HG03354 (cell line): ENCODE data around the gene XCL2.
A peak's percentile ranks its signal among the peaks of the same experiment; 100 is the strongest.

Source experiments
- ATAC-seq: cut with Tn5 transposase; IDR thresholded peaks from one replicate; pipeline ENCODE4 v1.9.1; 2021; ENCODE audit warnings: mild to moderate bottlenecking; ENCODE audit not compliant: unreplicated experiment, poor library complexity, severe bottlenecking

XCL2 gene

GRCh38 chr1:168520052-168520751 lies 23.6 kb downstream of the XCL2 start:
- no peak for ATAC-seq

GRCh38 chr1:168518813-168519212 lies 25.0 kb downstream of the XCL2 start:
- no peak for ATAC-seq

GRCh38 chr1:168518201-168518689 lies 25.6 kb downstream of the XCL2 start:
- ATAC-seq: no peak

GRCh38 chr1:168514455-168514854 lies 29.3 kb downstream of the XCL2 start:
- ATAC-seq: no peak

GRCh38 chr1:168513656-168514404 lies 30.0 kb downstream of the XCL2 start:
- ATAC-seq: no peak

- ATAC-seq: no peak
Observed at GRCh38 chr1:168512864-168513595, 30.8 kb downstream of the XCL2 start.

GRCh38 chr1:168509875-168510791 lies 33.7 kb downstream of the XCL2 start:
- ATAC-seq: peak; percentile 75

- no peak for ATAC-seq
Observed at GRCh38 chr1:168509210-168509609, 34.6 kb downstream of the XCL2 start.

GRCh38 chr1:168507828-168508227 lies 36.0 kb downstream of the XCL2 start:
- no peak for ATAC-seq

- no peak for ATAC-seq
Observed at GRCh38 chr1:168507231-168507630, 36.6 kb downstream of the XCL2 start.

- no peak for ATAC-seq
Observed at GRCh38 chr1:168506204-168506819, 37.5 kb downstream of the XCL2 start.

GRCh38 chr1:168505006-168505405 lies 38.8 kb downstream of the XCL2 start:
- ATAC-seq: no peak

GRCh38 chr1:168504064-168504837 lies 39.5 kb downstream of the XCL2 start:
- peak; percentile 86 for ATAC-seq

- ATAC-seq: no peak
Observed at GRCh38 chr1:168499688-168500049, 44.1 kb downstream of the XCL2 start.

- ATAC-seq: no peak
Observed at GRCh38 chr1:168498956-168499687, 44.7 kb downstream of the XCL2 start.

GRCh38 chr1:168498159-168498631 lies 45.6 kb downstream of the XCL2 start:
- ATAC-seq: no peak

- no peak for ATAC-seq
Observed at GRCh38 chr1:168497376-168497950, 46.3 kb downstream of the XCL2 start.
